Activated B cell treated with CpG ODN at 0.5 μM for 24 hours (primary cell): ENCODE results near the gene GET4. TPM values are rescaled to one million over a fixed set of nuclear protein-coding genes. Genes with fewer than 3 reads are reported as not detected.

Experiments
- ATAC-seq: fragments of 200-7000 bp; cut with Tn5 transposase; one replicate; pipeline ENCODE4 v1.10.0; 2021; ENCODE audit warnings: low read depth, mild to moderate bottlenecking, moderate library complexity
- CTCF ChIA-PET: fragments of 350-600 bp; sonication (Branson Sonifier 250); formaldehyde crosslinking; loops from one replicate; lab custom pipeline; 2021; ENCODE audit warnings: antibody characterized with exemption; lab: Charles Lee
- POLR2A ChIA-PET: fragments of 350-600 bp; sonication (Branson Sonifier 250); formaldehyde crosslinking; loops from one replicate; lab custom pipeline; 2021; ENCODE audit warnings: antibody characterized with exemption; lab: Charles Lee
- DNase-seq: peaks from one replicate; pipeline ENCODE4 v3.0.0; 2022
- H3K27ac Mint-ChIP-seq: one replicate; pipeline ENCODE4 v1.8.0; 2020; ENCODE audit warnings: mixed read lengths
- H3K27me3 Mint-ChIP-seq: one replicate; pipeline ENCODE4 v1.8.0; 2021; ENCODE audit warnings: mixed read lengths
- H3K36me3 Mint-ChIP-seq: one replicate; pipeline ENCODE4 v1.8.0; 2021; ENCODE audit warnings: low read depth, mixed read lengths
- H3K4me1 Mint-ChIP-seq: one replicate; pipeline ENCODE4 v1.8.0; 2021; ENCODE audit warnings: mixed read lengths
- H3K4me3 Mint-ChIP-seq: one replicate; pipeline ENCODE4 v1.8.0; 2020; ENCODE audit warnings: mild to moderate bottlenecking, mixed read lengths
- H3K9me3 Mint-ChIP-seq: one replicate; pipeline ENCODE4 v1.8.0; 2020; ENCODE audit warnings: mixed read lengths
- intact Hi-C: fragments of 100-400 bp; cut with micrococcal nuclease; formaldehyde crosslinking; loops from one replicate; pipeline ENCODE4 v1.15.1; 2024
- total RNA-seq: library from RNA; stranded (reverse); gene quantifications from 2 replicates; pipeline ENCODE4 v1.2.3, GENCODE V29; 2022
- TF ChIP-seq, protein P1 (sequence below): fragments of 200-600 bp; IDR thresholded peaks from one replicate; pipeline ENCODE4 v1.8.0; 2022; ENCODE audit warnings: antibody characterized with exemption, mild to moderate bottlenecking

GET4 gene
- total RNA-seq, 1 donor from 2014 or later, result 41.4 TPM

DNA sequence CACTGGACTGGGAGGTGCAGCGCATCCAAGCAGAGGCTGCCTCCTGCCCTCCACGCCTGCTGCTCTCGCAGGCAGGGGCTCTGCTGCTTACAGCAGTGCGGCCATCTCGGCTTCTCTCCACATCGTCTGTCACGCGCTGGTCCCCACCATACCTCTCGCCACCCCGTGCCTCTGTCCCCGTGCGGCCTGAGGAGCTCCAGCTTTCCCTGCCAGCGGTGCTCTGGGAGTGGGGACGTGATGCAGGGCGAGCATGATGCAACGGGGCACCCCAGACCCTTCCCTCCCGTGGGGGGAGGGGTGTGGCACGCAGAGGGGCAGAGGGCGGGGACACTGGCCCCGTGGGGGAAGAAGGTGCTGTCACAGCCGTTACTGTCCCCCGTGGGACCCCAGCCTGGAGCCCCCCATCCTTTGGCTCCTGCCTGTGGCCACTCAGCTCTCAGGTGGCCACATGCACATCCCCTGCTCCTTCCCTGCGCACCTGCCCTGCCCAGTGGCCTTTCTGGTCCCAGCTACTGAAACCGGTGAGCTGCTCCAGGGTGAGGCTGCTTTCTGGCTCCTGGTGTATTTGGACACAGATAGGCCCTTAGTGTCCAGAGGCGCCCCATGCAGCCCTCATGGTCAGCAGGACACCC lies 9.0 kb downstream of the GET4 start:
- no peaks in the 10 kb centered on the region for H3K9me3 Mint-ChIP-seq
- DNase-seq (no peak), ATAC-seq (no peak)

DNA sequence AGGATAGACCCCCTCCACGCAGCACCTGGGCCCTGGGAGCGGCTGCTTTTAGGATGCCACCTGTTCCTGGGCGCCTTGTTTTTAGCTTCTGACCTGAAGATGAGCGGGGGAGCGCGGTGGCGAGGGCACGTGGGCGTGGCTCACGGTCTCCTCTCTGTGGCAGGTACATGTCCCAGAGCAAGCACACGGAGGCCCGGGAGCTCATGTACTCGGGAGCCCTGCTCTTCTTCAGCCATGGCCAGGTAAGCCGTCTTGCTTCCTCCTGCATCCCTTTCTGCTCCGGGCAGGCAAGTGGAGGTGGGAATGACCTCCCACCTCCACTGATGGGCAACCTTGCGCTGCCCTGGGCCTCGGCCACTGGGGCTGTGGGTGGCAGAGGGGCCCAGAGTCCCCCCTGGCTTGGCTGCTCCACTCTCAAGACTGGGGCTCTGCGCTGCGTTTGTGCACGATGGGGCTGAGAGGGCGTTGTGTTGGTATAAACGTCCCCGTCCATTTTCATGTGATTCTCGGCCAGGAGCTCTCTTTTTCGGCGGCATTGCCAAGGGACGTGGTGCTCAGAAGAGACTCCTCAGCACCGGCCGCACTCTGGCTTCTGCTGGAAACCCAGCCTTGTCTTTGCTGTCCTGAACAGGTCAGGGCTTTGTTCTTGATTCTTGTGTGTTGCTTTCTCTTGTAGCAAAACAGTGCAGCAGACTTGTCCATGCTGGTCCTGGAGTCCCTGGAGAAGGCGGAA lies 9.7 kb downstream of the GET4 start:
- Mint-ChIP-seq H3K4me1 (peaks cover 6% of the 10 kb centered on the region), H3K27ac (no peak overlapping the region), H3K27me3 (no peaks in the 10 kb centered on the region), H3K36me3 (peaks cover 43% of the 10 kb centered on the region), H3K9me3 (no peaks in the 10 kb centered on the region), H3K4me3 (no peak overlapping the region)
- DNase-seq, result no peak
- intact Hi-C loops, result no loop called here
- POLR2A ChIA-PET, result no interaction called here
- CTCF ChIA-PET, result no interaction called here
- TF ChIP-seq, protein P1, sequence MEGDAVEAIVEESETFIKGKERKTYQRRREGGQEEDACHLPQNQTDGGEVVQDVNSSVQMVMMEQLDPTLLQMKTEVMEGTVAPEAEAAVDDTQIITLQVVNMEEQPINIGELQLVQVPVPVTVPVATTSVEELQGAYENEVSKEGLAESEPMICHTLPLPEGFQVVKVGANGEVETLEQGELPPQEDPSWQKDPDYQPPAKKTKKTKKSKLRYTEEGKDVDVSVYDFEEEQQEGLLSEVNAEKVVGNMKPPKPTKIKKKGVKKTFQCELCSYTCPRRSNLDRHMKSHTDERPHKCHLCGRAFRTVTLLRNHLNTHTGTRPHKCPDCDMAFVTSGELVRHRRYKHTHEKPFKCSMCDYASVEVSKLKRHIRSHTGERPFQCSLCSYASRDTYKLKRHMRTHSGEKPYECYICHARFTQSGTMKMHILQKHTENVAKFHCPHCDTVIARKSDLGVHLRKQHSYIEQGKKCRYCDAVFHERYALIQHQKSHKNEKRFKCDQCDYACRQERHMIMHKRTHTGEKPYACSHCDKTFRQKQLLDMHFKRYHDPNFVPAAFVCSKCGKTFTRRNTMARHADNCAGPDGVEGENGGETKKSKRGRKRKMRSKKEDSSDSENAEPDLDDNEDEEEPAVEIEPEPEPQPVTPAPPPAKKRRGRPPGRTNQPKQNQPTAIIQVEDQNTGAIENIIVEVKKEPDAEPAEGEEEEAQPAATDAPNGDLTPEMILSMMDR, result no peak
- ATAC-seq, result no peak

More for the DNA sequence above, 9.0 kb downstream of the GET4 start:
- no peak overlapping the region for H3K27ac Mint-ChIP-seq
- peaks cover 37% of the 10 kb centered on the region for H3K36me3 Mint-ChIP-seq
- CTCF ChIA-PET, result no interaction called here
- peaks cover 6% of the 10 kb centered on the region for H3K4me1 Mint-ChIP-seq
- no peaks in the 10 kb centered on the region for H3K27me3 Mint-ChIP-seq
- intact Hi-C loops, result no loop called here
- POLR2A ChIA-PET, result no interaction called here
- TF ChIP-seq, protein P1, result no peak
- no peak overlapping the region for H3K4me3 Mint-ChIP-seq

DNA sequence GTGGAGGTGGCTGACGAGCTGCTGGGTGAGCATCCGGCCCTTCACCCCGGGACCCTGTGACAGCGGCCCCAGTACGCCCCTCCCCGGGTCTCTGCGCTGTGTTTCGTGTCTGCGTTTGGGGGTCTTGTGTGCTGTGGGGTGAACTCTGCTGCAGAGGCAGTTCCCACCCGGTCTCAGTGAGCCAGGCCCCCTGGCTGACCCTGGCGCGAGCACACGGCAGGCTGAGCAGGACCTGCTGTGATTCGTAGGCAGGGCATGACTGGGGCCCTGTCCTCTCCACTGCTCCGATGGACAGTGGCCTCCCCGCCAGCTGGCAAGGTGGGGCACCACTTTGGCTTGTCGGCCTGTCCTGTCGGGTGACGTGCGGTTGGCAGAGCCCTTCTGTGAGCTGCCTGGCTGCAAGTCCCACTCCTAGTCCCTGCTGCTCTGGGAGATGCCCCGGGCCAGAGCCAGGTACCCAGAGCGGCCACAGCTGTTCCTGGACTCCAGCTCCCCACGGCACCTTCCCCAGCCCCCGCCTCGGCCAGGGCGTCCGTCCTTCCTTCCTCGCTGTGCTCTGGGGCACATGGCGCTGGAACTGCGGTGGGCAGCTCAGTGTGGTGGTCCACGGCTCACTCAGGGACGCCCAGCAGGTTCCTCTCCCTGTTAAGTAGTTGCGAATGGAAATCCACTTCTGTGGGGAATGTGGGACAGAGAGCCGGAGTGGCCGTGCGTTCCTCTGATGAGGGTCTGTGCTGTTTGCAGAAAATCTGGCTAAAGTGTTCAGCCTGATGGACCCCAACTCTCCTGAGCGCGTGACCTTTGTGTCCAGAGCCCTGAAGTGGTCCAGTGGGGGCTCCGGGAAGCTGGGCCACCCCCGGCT lies 10.5 kb downstream of the GET4 start:
- H3K36me3 Mint-ChIP-seq, result peaks cover 50% of the 10 kb centered on the region

DNA sequence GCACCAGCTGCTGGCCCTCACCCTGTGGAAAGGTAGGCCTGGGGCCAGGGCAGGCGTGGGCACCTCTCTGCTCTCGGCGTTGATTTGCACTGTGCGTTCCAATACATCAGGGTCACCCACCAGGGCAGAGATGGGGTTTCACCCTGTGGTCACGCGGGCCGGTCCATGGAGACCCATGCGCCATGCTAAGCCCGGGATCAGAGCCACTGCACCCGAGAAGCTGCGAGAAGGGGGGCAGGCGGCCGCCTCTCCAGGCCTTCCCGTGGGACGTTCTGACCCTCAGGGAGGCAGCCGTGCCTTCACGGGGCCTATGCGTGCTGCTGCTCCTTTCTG lies 11.1 kb downstream of the GET4 start:
- Mint-ChIP-seq H3K27me3 (no peaks in the 10 kb centered on the region), H3K4me3 (no peak overlapping the region), H3K27ac (no peak overlapping the region), H3K36me3 (peaks cover 51% of the 10 kb centered on the region), H3K4me1 (peaks cover 6% of the 10 kb centered on the region), H3K9me3 (no peaks in the 10 kb centered on the region)
- POLR2A ChIA-PET, result no interaction called here
- ATAC-seq (no peak), DNase-seq (no peak)
- intact Hi-C loops, result no loop called here
- TF ChIP-seq, protein P1, result no peak
- CTCF ChIA-PET, result no interaction called here

More for the DNA sequence above, 10.5 kb downstream of the GET4 start:
- intact Hi-C loops, result no loop called here
- H3K4me1 Mint-ChIP-seq, result peaks cover 6% of the 10 kb centered on the region
- H3K9me3 Mint-ChIP-seq, result no peaks in the 10 kb centered on the region
- TF ChIP-seq, protein P1, result no peak
- no peak overlapping the region for H3K4me3 Mint-ChIP-seq
- H3K27ac Mint-ChIP-seq, result no peak overlapping the region
- DNase-seq (no peak), ATAC-seq (no peak)
- ChIA-PET CTCF (no interaction called here), POLR2A (no interaction called here)
- no peaks in the 10 kb centered on the region for H3K27me3 Mint-ChIP-seq
